Heart left ventricle (tissue), 13 donors: ENCODE measurements around the gene SULT1A3.
"Not testable (repeated sequence)": the region's sequence is repeated elsewhere in the genome, so short reads cannot be mapped to it uniquely, and the experiment has no call there.

ENCODE experiments used
- POLR2A ChIP-seq, 2 donors: fragments of 450-650 bp; IDR thresholded peaks; one replicate each; pipeline ENCODE4 v1.6.1; 2017; ENCODE audit warnings: antibody characterized with exemption in 2 of 2, mild to moderate bottlenecking in 2 of 2, moderate library complexity in 2 of 2
- TF ChIP-seq, protein P1 (sequence below), 12 donors: fragments of 200-600 bp; sonication (generic) in 4 of 12; IDR thresholded peaks; one replicate each; pipeline versions ENCODE4 v1.5.0 to v1.8.0; 2018 to 2022; ENCODE audit warnings: antibody characterized with exemption in 12 of 12, mild to moderate bottlenecking in 5 of 12
- donor health status: ischemic (EF 13 %, LVEDD 7.1; RV severe dilation, severe dysfunction).
- donor health status: DM: no; HTN: yes; CAD: no.
- donor health status: DM: no; HTN: no; CAD: no.
- donor health status: ischemic (EF 25% LVEDD 6.9; RV normal size, moderate dysfunction).
- donor health status: ischemic (EF 25% LVEDD 5.7; RV mildly dilated, moderate dysfunction).
- donor health status: ischemic (EF 35%, LVEDD 5.7; RV mildly dilated, moderate dysfunction).
- donor health status: nonischemic (EF 11% LVEDD 7.7; RV severe dilation, severe dysfunction).
- donor health status: DM: yes; HTN: yes; CAD: no.
- donor health status: PGD.
- donor health status: ischemic (EF 29% LVEDD 5.4; RV normal size, mild dysfunction).
- donor health status: nonischemic (EF 23%, LVEDD 6.1; RV moderate dilation, normal function).

- not testable (repeated sequence) for TF ChIP-seq POLR2A (IDR thresholded peaks at IDR 0.05)
- TF ChIP-seq, protein P1, sequence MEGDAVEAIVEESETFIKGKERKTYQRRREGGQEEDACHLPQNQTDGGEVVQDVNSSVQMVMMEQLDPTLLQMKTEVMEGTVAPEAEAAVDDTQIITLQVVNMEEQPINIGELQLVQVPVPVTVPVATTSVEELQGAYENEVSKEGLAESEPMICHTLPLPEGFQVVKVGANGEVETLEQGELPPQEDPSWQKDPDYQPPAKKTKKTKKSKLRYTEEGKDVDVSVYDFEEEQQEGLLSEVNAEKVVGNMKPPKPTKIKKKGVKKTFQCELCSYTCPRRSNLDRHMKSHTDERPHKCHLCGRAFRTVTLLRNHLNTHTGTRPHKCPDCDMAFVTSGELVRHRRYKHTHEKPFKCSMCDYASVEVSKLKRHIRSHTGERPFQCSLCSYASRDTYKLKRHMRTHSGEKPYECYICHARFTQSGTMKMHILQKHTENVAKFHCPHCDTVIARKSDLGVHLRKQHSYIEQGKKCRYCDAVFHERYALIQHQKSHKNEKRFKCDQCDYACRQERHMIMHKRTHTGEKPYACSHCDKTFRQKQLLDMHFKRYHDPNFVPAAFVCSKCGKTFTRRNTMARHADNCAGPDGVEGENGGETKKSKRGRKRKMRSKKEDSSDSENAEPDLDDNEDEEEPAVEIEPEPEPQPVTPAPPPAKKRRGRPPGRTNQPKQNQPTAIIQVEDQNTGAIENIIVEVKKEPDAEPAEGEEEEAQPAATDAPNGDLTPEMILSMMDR (IDR thresholded peaks at IDR 0.05), result not testable (repeated sequence)
These were observed 22.2 kb upstream of the SULT1A3 start for GRCh38 chr16:30176876-30177275.
